Astrocyte of the cerebellum (primary cell): ENCODE data around the gene DDX20.

Experiments
- DNase-seq: peaks from one replicate; pipeline ENCODE4 v3.0.0-alpha.2; 2011; ENCODE audit warnings: low read depth
- H3K4me3 ChIP-seq: 2 replicates; pipeline ENCODE4 v1.5.1; 2011; ENCODE audit warnings: mild to moderate bottlenecking, low read depth, low read length, moderate library complexity
- CTCF ChIP-seq: IDR thresholded peaks from 2 replicates; pipeline ENCODE4 v1.5.1; 2012; ENCODE audit warnings: low read length, low read depth, moderate library complexity, mild to moderate bottlenecking; ENCODE audit errors: missing control alignments
- in situ Hi-C: cut with HindIII; loops from 2 replicates; pipeline ENCODE4 v1.10.0; 2017; ENCODE audit warnings: low sequenced_read_pairs

The DDX20 gene

GRCh38 chr1:111755331-111756123 lies at the start of gene DDX20:
Gene DDX20 (plus strand): TSS chr1:111755901. CDS start chr1:111755925, 24 bp downstream.
- in situ Hi-C loops = loop anchor here (25.0 kb wide), 1 partner anchor 543 kb away; the partner anchor contains the start of gene DENND2D
- peak within 1 kb of the TSS; percentile 93 for H3K4me3 ChIP-seq
- TF ChIP-seq CTCF = peak; percentile 86
- DNase-seq = peak; percentile 95

GRCh38 chr1:111706921-111707320 lies 48.8 kb upstream of the DDX20 start:
- TF ChIP-seq CTCF = no peak
- no peak for DNase-seq

GRCh38 chr1:111707906-111708305 lies 47.8 kb upstream of the DDX20 start:
- H3K4me3 ChIP-seq = no peak overlapping the region
- no peak for DNase-seq
- in situ Hi-C loops = no loop called here
- TF ChIP-seq CTCF = no peak

More at GRCh38 chr1:111706921-111707320, 48.8 kb upstream of the DDX20 start:
- in situ Hi-C loops = no loop called here
- no peak overlapping the region for H3K4me3 ChIP-seq

- TF ChIP-seq CTCF = no peak
- no peak overlapping the region for H3K4me3 ChIP-seq
- no peak for DNase-seq
- in situ Hi-C loops = no loop called here
Measured at GRCh38 chr1:111709986-111710385, 45.7 kb upstream of the DDX20 start.

- no peak for TF ChIP-seq CTCF
- in situ Hi-C loops = no loop called here
- H3K4me3 ChIP-seq = no peak overlapping the region
- no peak for DNase-seq
Measured at GRCh38 chr1:111716333-111716732, 39.4 kb upstream of the DDX20 start.

- in situ Hi-C loops = no loop called here
- H3K4me3 ChIP-seq = no peak overlapping the region
- TF ChIP-seq CTCF = no peak
- no peak for DNase-seq
Measured at GRCh38 chr1:111717450-111717849, 38.3 kb upstream of the DDX20 start.
